ENCODE measurements around the gene SHB. TPM values are rescaled to one million over a fixed set of nuclear protein-coding genes. Genes with fewer than 3 reads are reported as not detected.

SHB gene
- total and polyA plus RNA-seq, 2 of the 13 experiments (the other 11 are each of a cell fraction or from before 2014, with no cell fraction given), result 19.4 to 20.7 TPM

DNA sequence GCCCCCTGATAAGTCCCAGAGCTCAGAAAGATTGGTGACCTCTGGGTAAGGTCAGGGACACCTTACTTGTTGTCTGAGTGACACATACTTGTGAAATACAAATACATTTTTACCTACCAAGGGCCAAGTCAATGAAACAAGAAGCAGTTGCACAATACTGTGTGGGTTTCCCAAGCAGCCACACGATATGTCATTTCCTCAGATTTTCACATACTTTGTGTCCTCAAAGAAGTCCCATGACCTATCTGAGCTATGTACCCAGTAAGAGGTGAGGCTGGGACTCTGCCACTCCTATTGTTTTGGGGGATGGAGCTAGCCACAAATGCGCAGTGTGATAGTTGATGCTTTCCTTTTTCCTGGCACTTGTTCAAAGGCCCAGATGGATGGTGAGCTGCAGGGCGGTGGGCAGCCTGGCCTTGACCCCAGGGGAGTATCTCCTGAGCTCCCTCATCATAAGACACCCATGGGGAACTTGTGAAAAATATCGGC, 160.3 kb downstream of the SHB start (continued):
- TF ChIP-seq, protein P1, sequence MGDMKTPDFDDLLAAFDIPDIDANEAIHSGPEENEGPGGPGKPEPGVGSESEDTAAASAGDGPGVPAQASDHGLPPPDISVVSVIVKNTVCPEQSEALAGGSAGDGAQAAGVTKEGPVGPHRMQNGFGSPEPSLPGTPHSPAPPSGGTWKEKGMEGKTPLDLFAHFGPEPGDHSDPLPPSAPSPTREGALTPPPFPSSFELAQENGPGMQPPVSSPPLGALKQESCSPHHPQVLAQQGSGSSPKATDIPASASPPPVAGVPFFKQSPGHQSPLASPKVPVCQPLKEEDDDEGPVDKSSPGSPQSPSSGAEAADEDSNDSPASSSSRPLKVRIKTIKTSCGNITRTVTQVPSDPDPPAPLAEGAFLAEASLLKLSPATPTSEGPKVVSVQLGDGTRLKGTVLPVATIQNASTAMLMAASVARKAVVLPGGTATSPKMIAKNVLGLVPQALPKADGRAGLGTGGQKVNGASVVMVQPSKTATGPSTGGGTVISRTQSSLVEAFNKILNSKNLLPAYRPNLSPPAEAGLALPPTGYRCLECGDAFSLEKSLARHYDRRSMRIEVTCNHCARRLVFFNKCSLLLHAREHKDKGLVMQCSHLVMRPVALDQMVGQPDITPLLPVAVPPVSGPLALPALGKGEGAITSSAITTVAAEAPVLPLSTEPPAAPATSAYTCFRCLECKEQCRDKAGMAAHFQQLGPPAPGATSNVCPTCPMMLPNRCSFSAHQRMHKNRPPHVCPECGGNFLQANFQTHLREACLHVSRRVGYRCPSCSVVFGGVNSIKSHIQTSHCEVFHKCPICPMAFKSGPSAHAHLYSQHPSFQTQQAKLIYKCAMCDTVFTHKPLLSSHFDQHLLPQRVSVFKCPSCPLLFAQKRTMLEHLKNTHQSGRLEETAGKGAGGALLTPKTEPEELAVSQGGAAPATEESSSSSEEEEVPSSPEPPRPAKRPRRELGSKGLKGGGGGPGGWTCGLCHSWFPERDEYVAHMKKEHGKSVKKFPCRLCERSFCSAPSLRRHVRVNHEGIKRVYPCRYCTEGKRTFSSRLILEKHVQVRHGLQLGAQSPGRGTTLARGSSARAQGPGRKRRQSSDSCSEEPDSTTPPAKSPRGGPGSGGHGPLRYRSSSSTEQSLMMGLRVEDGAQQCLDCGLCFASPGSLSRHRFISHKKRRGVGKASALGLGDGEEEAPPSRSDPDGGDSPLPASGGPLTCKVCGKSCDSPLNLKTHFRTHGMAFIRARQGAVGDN (CRISPR knock-in tag; IDR thresholded peaks at IDR 0.05), result no peak
- TF ChIP-seq ZNF264 (CRISPR knock-in tag; IDR thresholded peaks at IDR 0.05) (0 out of 2 replicates have a peak, but pooled peaks have one; percentile 29), KLF16 (CRISPR knock-in tag; IDR thresholded peaks at IDR 0.05) (peak in 1 of 2 experiments; percentile 74; a peak in 1 of 4 replicates), CREM (IDR thresholded peaks at IDR 0.05) (peak; percentile 77; the same call in 1 of the 2 replicates), CREM (CRISPR knock-in tag; IDR thresholded peaks at IDR 0.05) (no peak), PRPF4 (IDR thresholded peaks at IDR 0.05; ENCODE audit: low read depth, low read length, poor library complexity, severe bottlenecking) (no peak), PCBP2 (optimal IDR thresholded peaks at IDR 0.05; ENCODE audit: low read depth, low read length, poor library complexity, severe bottlenecking) (no peak), TBL1XR1 (IDR thresholded peaks at IDR 0.05; ENCODE audit: borderline replicate concordance, low read length, partially characterized antibody) (peak; percentile 57), DPF2 (CRISPR knock-in tag; IDR thresholded peaks at IDR 0.05; ENCODE audit: borderline replicate concordance, low read depth) (peak; percentile 58), RFXAP (CRISPR knock-in tag; IDR thresholded peaks at IDR 0.05; ENCODE audit: borderline replicate concordance) (no peak), NKX3-1 (CRISPR knock-in tag; IDR thresholded peaks at IDR 0.05) (0 out of 2 replicates have a peak, but pooled peaks have one; percentile 36), ZSCAN9 (CRISPR knock-in tag; IDR thresholded peaks at IDR 0.05; ENCODE audit: borderline replicate concordance) (0 out of 2 replicates have a peak, but pooled peaks have one; percentile 51), GATAD2A (CRISPR knock-in tag; IDR thresholded peaks at IDR 0.05) (peak; percentile 99), ZNF20 (CRISPR knock-in tag; IDR thresholded peaks at IDR 0.05) (no peak)
- TF ChIP-seq, protein P2, sequence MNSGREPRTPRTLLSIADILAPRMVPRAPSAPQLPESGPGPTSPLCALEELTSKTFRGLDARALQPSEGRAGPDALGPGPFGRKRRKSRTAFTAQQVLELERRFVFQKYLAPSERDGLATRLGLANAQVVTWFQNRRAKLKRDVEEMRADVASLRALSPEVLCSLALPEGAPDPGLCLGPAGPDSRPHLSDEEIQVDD (CRISPR knock-in tag; IDR thresholded peaks at IDR 0.05; ENCODE audit: borderline replicate concordance), result no peak
- TF ChIP-seq, protein P3, sequence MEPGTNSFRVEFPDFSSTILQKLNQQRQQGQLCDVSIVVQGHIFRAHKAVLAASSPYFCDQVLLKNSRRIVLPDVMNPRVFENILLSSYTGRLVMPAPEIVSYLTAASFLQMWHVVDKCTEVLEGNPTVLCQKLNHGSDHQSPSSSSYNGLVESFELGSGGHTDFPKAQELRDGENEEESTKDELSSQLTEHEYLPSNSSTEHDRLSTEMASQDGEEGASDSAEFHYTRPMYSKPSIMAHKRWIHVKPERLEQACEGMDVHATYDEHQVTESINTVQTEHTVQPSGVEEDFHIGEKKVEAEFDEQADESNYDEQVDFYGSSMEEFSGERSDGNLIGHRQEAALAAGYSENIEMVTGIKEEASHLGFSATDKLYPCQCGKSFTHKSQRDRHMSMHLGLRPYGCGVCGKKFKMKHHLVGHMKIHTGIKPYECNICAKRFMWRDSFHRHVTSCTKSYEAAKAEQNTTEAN (CRISPR knock-in tag; conservative IDR thresholded peaks at IDR 0.05), result no peak
- TF ChIP-seq, protein P4, sequence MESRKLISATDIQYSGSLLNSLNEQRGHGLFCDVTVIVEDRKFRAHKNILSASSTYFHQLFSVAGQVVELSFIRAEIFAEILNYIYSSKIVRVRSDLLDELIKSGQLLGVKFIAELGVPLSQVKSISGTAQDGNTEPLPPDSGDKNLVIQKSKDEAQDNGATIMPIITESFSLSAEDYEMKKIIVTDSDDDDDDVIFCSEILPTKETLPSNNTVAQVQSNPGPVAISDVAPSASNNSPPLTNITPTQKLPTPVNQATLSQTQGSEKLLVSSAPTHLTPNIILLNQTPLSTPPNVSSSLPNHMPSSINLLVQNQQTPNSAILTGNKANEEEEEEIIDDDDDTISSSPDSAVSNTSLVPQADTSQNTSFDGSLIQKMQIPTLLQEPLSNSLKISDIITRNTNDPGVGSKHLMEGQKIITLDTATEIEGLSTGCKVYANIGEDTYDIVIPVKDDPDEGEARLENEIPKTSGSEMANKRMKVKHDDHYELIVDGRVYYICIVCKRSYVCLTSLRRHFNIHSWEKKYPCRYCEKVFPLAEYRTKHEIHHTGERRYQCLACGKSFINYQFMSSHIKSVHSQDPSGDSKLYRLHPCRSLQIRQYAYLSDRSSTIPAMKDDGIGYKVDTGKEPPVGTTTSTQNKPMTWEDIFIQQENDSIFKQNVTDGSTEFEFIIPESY (CRISPR knock-in tag; IDR thresholded peaks at IDR 0.05), result peak; percentile 61; the same call in 1 of the 2 replicates
- TF ChIP-seq, protein P5, sequence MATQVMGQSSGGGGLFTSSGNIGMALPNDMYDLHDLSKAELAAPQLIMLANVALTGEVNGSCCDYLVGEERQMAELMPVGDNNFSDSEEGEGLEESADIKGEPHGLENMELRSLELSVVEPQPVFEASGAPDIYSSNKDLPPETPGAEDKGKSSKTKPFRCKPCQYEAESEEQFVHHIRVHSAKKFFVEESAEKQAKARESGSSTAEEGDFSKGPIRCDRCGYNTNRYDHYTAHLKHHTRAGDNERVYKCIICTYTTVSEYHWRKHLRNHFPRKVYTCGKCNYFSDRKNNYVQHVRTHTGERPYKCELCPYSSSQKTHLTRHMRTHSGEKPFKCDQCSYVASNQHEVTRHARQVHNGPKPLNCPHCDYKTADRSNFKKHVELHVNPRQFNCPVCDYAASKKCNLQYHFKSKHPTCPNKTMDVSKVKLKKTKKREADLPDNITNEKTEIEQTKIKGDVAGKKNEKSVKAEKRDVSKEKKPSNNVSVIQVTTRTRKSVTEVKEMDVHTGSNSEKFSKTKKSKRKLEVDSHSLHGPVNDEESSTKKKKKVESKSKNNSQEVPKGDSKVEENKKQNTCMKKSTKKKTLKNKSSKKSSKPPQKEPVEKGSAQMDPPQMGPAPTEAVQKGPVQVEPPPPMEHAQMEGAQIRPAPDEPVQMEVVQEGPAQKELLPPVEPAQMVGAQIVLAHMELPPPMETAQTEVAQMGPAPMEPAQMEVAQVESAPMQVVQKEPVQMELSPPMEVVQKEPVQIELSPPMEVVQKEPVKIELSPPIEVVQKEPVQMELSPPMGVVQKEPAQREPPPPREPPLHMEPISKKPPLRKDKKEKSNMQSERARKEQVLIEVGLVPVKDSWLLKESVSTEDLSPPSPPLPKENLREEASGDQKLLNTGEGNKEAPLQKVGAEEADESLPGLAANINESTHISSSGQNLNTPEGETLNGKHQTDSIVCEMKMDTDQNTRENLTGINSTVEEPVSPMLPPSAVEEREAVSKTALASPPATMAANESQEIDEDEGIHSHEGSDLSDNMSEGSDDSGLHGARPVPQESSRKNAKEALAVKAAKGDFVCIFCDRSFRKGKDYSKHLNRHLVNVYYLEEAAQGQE (IDR thresholded peaks at IDR 0.05; ENCODE audit: borderline replicate concordance in 1 of 2, low read depth in 1 of 2, low read length in 2 of 2), result 0 out of 4 replicates have a peak, but pooled peaks of 1 of the 2 experiments have one; percentile 43

Data from HepG2 (cell line).